Glomerular visceral epithelial cell (primary cell): ENCODE data around the gene CENPA.
A peak's percentile ranks its signal among the peaks of the same experiment; 100 is the strongest.
"Not testable (repeated sequence)": the region's sequence is repeated elsewhere in the genome, so short reads cannot be mapped to it uniquely, and the experiment has no call there.

Experiments used
- DNase-seq: peaks from one replicate; pipeline ENCODE4 v3.0.0-alpha.2; 2016; ENCODE audit errors: extremely low spot score

CENPA gene

GRCh38 chr2:26785431-26786206 lies at the start of gene CENPA:
TSS of gene CENPA (plus strand) at chr2:26786056. CDS start at chr2:26786197, 141 bp downstream.
- peak; percentile 99 for DNase-seq

- no peak for DNase-seq
These were observed 48.6 kb upstream of the CENPA start for GRCh38 chr2:26737221-26737620.

GRCh38 chr2:26738481-26738880 lies 47.4 kb upstream of the CENPA start:
- no peak for DNase-seq

- no peak for DNase-seq
These were observed 46.3 kb upstream of the CENPA start for GRCh38 chr2:26739514-26739913.

- DNase-seq: no peak
These were observed 45.5 kb upstream of the CENPA start for GRCh38 chr2:26740346-26740745.

- DNase-seq: no peak
These were observed 45.0 kb upstream of the CENPA start for GRCh38 chr2:26740890-26741302.

GRCh38 chr2:26742048-26742770 lies 43.6 kb upstream of the CENPA start:
- no peak for DNase-seq

GRCh38 chr2:26743852-26744251 lies 42.0 kb upstream of the CENPA start:
- no peak for DNase-seq

GRCh38 chr2:26744953-26745352 lies 40.9 kb upstream of the CENPA start:
- no peak for DNase-seq

- peak; percentile 72 for DNase-seq
These were observed 40.1 kb upstream of the CENPA start for GRCh38 chr2:26745609-26746327.

GRCh38 chr2:26746934-26747333 lies 38.9 kb upstream of the CENPA start:
- no peak for DNase-seq

GRCh38 chr2:26749787-26750420 lies 36.0 kb upstream of the CENPA start:
- peak; percentile 13 for DNase-seq

GRCh38 chr2:26750467-26750866 lies 35.4 kb upstream of the CENPA start:
- not testable (repeated sequence) for DNase-seq

GRCh38 chr2:26752656-26753055 lies 33.2 kb upstream of the CENPA start:
- DNase-seq: no peak

- DNase-seq: no peak
These were observed 31.3 kb upstream of the CENPA start for GRCh38 chr2:26754539-26754938.

- peak; percentile 58 for DNase-seq
These were observed 30.7 kb upstream of the CENPA start for GRCh38 chr2:26754972-26755670.

- no peak for DNase-seq
These were observed 29.5 kb upstream of the CENPA start for GRCh38 chr2:26756337-26756736.

- peak; percentile 95 for DNase-seq
These were observed 27.7 kb upstream of the CENPA start for GRCh38 chr2:26757873-26758789.

- peak; percentile 58 for DNase-seq
These were observed 27.0 kb upstream of the CENPA start for GRCh38 chr2:26758790-26759321.

GRCh38 chr2:26759845-26760244 lies 26.0 kb upstream of the CENPA start:
- DNase-seq: no peak
